ENCODE measurements around the gene RAB4A.
A peak's percentile ranks its signal among the peaks of the same experiment; 100 is the strongest.
"Not testable (repeated sequence)": the region's sequence is repeated elsewhere in the genome, so short reads cannot be mapped to it uniquely, and the experiment has no call there.

RAB4A gene

DNA sequence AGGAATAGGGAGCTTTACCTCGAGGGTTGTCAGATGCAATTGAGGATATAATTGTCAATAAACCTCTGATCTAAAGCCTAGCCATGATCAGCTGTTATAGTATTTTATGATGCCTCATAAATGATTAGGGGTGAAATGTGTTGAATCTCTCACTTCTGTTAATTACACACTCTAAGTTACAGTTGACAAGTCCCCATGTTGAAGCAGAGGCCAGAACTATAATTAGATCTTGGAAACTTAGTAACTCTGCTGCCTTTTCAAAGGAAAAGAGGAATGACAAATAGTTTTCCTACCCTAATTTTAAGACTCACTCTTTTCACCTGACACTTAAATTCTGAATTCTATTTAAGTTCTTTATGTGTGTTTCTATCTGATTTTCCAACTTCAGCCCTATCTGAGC, 38.2 kb downstream of the RAB4A start:
- no peak for DNase-seq (ENCODE audit: low spot score in 2 of 2)
- H3K9me3 Mint-ChIP-seq, result no peaks in the 10 kb centered on the region
- no peak overlapping the region for H3K4me3 Mint-ChIP-seq
- peaks cover 8% of the 10 kb centered on the region for H3K36me3 Mint-ChIP-seq
- H3K27me3 Mint-ChIP-seq, result no peaks in the 10 kb centered on the region
- no peak overlapping the region for H3K27ac Mint-ChIP-seq
- ATAC-seq (ENCODE audit: low read depth), result no peak
- no peaks in the 10 kb centered on the region for H3K4me1 Mint-ChIP-seq

DNA sequence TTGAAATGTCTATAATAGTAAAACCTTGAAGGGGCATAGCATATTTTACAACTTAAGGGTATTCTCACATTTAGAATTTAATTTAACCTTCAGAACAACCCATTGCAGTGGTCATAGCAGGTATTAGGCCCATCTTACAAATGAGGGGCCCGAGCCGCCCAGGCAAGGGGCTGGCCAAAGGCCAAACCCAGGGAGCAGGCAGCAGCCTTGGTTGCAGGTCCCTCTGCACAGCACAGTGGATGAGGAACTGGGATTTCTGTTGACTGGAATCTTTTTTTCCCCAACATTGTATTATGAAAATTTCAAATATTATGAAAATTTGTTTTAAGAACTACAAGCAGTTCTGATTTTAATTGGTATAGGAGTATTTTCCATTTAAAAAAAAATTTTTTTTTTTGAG, 38.8 kb downstream of the RAB4A start:
- Mint-ChIP-seq H3K9me3 (no peaks in the 10 kb centered on the region), H3K4me3 (no peak overlapping the region), H3K4me1 (no peaks in the 10 kb centered on the region), H3K36me3 (peaks cover 5% of the 10 kb centered on the region), H3K27ac (no peak overlapping the region), H3K27me3 (no peaks in the 10 kb centered on the region)
- DNase-seq (ENCODE audit: low spot score in 2 of 2) (no peak), ATAC-seq (ENCODE audit: low read depth) (no peak)

DNA sequence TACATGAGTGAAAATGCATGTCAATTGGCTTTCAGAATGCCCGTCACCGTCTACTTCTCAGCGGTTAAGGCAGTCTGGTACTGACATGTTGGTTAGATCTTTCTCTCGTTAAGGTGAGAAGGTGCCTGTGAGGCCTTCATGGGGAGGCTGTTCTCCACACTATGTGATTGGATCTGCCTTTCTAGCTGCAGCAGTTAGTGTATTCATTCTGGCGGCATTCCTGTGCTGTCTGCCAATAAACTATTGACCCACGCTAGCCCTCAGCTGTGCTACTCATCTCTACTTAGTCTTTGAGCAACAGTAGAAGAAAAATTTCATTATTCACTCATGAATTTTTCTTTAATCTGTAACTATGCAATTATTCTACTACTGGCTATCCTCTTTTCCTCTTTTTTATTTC, 39.9 kb downstream of the RAB4A start:
- no peaks in the 10 kb centered on the region for H3K4me1 Mint-ChIP-seq
- no peak overlapping the region for H3K27ac Mint-ChIP-seq
- H3K36me3 Mint-ChIP-seq, result peaks cover 5% of the 10 kb centered on the region
- no peaks in the 10 kb centered on the region for H3K27me3 Mint-ChIP-seq
- DNase-seq (ENCODE audit: low spot score in 2 of 2) (no peak), ATAC-seq (ENCODE audit: low read depth) (no peak)
- H3K9me3 Mint-ChIP-seq, result no peaks in the 10 kb centered on the region
- H3K4me3 Mint-ChIP-seq, result no peak overlapping the region

DNA sequence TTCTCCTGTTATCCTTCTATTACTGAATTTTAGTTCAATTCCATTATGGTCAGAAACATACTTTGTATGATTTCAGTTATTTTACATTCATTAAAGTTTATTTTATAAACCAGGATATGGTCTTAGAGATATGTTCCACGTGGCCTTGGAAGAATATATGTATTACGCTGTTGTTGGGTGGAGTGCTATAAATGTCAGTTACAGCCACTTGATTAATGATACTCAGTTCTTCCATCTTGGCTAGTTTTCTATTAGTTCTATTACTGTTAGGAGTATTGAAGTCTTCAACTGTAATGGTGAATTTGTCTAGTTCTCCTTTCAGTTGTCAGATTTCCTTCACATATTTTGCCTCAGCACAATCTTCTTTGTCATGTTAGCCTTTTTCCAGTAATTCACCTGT, 45.3 kb downstream of the RAB4A start:
- Mint-ChIP-seq H3K27ac (no peak overlapping the region), H3K9me3 (no peaks in the 10 kb centered on the region), H3K4me3 (no peak overlapping the region), H3K36me3 (peaks cover 6% of the 10 kb centered on the region), H3K27me3 (no peaks in the 10 kb centered on the region), H3K4me1 (no peaks in the 10 kb centered on the region)
- ATAC-seq (ENCODE audit: low read depth), result no peak
- DNase-seq (ENCODE audit: low spot score in 2 of 2), result no peak

DNA sequence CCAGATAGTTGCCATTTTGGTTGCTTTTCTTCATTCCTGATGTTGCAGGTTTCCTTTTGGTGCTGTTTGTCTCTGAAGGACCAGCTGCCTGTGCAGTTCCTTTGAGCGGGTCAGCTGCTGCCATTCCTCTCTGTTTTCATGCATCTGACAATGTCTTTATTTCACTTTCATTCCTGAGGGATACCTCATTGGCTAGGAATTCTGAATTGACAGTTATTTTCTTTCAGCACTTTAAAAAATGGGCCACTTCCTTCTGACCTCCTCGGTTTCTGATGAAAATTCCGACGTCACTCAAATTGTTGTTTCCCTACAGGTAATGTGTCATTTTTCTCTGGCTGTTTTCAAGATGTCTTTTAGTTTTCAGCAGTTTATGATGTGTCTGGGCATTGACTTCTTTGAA, 47.1 kb downstream of the RAB4A start:
- Mint-ChIP-seq H3K4me3 (no peak overlapping the region), H3K4me1 (no peaks in the 10 kb centered on the region), H3K9me3 (no peaks in the 10 kb centered on the region), H3K36me3 (peaks cover 4% of the 10 kb centered on the region), H3K27ac (no peak overlapping the region), H3K27me3 (no peaks in the 10 kb centered on the region)
- DNase-seq (ENCODE audit: low spot score in 2 of 2) (no peak), ATAC-seq (ENCODE audit: low read depth) (no peak)

DNA sequence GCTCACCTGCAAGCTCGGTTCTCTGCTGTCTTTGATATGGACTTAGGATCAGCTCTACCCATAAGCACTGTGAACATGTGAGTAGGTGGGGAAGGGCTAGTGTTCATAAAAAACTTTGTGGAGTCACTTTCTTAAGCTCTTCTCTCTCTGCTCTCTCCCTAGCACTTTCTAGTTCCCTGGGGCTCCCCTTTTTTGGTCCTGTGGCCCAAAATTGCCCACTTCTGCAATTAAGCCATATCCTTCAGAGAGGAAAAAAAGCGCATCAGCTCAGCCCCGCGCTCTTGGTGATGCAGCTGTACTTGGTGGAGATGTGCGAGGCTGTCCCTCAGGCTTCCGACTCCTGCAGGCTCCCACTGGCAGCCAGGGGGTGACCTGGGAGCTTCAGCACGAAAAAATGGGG, 48.6 kb downstream of the RAB4A start:
- Mint-ChIP-seq H3K4me1 (no peaks in the 10 kb centered on the region), H3K4me3 (no peak overlapping the region), H3K27ac (no peak overlapping the region), H3K36me3 (peaks cover 9% of the 10 kb centered on the region), H3K27me3 (no peaks in the 10 kb centered on the region), H3K9me3 (no peaks in the 10 kb centered on the region)
- no peak for ATAC-seq (ENCODE audit: low read depth)
- DNase-seq (ENCODE audit: low spot score in 2 of 2), result no peak

DNA sequence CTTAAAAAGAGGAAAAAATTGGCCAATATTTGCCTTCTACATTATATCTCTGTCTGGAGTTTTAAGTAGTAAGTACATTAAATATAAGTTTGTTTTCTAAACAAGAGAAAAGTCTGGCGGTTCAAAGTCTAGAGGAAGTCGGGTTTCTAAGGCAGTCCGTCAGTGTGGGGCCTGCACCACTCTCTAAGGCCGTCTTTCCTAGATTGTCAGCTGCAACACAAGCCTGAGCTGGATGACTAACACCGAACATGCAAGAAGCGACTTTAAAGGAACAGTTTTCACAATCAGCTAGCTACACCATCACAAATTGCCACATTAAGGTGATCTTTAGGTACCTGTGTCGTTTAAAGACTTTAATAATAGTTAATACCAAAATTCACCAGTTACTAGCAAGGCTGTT, 52.3 kb downstream of the RAB4A start:
- DNase-seq (ENCODE audit: low spot score in 2 of 2), result no peak
- ATAC-seq (ENCODE audit: low read depth), result no peak
- H3K27me3 Mint-ChIP-seq, result no peaks in the 10 kb centered on the region
- H3K4me1 Mint-ChIP-seq, result peaks cover 8% of the 10 kb centered on the region
- peak overlapping the region; percentile 14 for H3K27ac Mint-ChIP-seq
- peaks cover 19% of the 10 kb centered on the region for H3K36me3 Mint-ChIP-seq
- H3K4me3 Mint-ChIP-seq, result no peak overlapping the region
- no peaks in the 10 kb centered on the region for H3K9me3 Mint-ChIP-seq

DNA sequence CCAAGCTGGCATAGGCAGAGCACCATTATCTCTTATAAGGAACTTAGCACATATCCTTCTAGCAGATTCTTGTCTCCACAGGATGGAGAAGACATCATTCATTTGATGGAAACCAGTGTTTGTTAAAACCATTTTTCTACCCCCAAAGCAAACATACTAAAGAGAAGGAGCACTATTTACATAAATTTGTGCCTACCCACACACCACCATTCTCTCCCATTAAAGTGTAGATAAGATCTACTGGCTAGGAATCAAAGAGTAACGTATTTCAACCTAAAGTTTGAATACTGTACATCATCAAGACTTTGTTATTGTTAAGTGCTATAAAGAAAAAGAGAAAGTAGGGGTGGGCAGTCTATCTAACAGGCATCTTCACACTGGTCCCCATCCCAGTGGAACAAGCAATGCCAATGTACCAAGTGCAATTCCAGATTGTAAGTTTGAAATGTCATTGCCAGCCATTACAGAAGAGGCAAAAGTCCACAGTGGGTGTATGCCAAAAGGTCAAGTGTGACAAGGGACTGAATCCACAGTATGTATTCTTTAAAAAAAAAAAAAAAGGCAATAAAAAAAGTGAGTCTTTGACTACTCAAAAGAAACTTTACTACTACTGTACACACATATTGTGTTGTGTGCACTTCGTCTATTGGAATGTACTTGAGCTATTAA, 53.1 kb downstream of the RAB4A start:
- peaks cover 19% of the 10 kb centered on the region for H3K36me3 Mint-ChIP-seq
- peak overlapping the region; percentile 14 for H3K27ac Mint-ChIP-seq
- H3K27me3 Mint-ChIP-seq, result no peaks in the 10 kb centered on the region
- H3K4me1 Mint-ChIP-seq, result peaks cover 12% of the 10 kb centered on the region
- no peaks in the 10 kb centered on the region for H3K9me3 Mint-ChIP-seq
- ATAC-seq (ENCODE audit: low read depth), result no peak
- DNase-seq (ENCODE audit: low spot score in 2 of 2), result no peak
- no peak overlapping the region for H3K4me3 Mint-ChIP-seq

DNA sequence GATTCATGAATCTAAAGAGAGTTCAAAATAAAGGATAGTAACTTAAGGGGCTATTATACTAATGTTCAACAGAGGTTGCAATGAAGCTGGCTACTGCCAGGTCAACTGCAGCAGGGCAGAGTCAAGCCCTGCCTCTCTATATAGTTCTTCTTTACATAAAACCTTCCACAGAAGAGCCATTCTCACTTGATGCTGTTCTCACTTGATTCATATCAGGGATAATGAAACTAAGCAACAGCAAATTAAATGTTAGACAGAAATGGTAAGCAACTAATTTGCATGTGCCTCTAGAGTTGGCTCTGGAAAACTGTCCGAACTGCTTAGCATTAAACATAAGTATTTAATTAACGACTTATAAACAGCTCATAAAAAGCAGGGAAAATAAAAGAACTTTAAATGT, 54.5 kb downstream of the RAB4A start:
- Mint-ChIP-seq H3K36me3 (peaks cover 15% of the 10 kb centered on the region), H3K4me3 (no peak overlapping the region), H3K27me3 (no peaks in the 10 kb centered on the region), H3K9me3 (no peaks in the 10 kb centered on the region), H3K4me1 (peaks cover 13% of the 10 kb centered on the region), H3K27ac (peak overlapping the region; percentile 78)
- ATAC-seq (ENCODE audit: low read depth), result no peak
- no peak for DNase-seq (ENCODE audit: low spot score in 2 of 2)

DNA sequence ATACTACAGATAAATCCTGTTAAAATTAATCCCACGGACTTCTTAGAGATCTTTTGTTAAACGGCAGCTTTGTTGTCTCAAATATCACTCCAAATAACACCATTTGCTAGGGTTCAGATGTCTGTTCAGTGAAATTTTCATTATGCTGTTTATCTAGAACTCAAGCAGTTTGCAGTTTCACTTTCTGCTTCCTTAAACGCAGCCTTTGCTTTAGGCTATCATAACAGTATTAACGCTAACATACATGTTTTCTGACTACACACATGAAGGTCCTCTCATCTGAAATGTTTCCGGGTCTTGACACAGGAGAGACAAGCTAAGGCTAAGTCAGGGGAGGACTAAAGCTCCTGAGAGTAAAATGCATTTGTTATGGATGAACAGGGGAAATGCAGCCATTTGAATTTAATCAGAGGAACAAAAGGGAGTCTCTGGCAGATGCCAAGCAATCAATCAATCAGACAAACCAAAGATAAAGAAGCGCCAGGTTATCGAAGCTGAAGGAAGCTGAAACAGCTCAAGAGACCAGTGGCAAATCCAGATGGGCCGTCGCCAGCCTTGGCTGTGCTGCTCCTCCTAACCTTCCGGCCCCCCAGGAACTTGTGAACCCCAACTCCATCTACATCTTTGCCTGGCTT, 55.1 kb downstream of the RAB4A start:
- no peak overlapping the region for H3K4me3 Mint-ChIP-seq
- no peak for DNase-seq (ENCODE audit: low spot score in 2 of 2)

DNA sequence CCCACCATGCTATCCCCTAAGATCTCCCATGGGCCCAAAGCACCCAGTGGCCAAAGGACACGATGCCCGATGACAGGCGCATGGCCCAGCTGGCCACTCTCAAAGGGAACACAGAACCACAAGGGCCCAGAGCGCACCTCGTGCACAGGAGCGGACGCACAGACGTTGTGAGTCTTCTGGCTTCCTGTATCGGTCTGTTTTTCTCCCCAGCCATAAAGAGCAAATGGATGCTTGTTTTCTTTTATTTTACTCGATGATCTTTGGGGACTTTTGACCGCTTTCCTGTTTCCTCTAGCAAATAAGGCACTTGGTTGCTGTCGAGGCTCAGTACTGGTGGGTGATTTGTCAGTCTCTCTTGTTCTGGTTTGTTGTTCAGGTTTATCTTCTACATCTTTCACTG, 55.7 kb downstream of the RAB4A start:
- no peak for ATAC-seq (ENCODE audit: low read depth)
- no peaks in the 10 kb centered on the region for H3K9me3 Mint-ChIP-seq
- H3K27me3 Mint-ChIP-seq, result no peaks in the 10 kb centered on the region
- H3K27ac Mint-ChIP-seq, result peak overlapping the region; percentile 78
- H3K4me1 Mint-ChIP-seq, result peaks cover 13% of the 10 kb centered on the region
- H3K4me3 Mint-ChIP-seq, result no peak overlapping the region
- no peak for DNase-seq (ENCODE audit: low spot score in 2 of 2)
- peaks cover 15% of the 10 kb centered on the region for H3K36me3 Mint-ChIP-seq

More for the DNA sequence above, 55.1 kb downstream of the RAB4A start:
- H3K36me3 Mint-ChIP-seq, result peaks cover 15% of the 10 kb centered on the region
- peak overlapping the region; percentile 78 for H3K27ac Mint-ChIP-seq
- peaks cover 13% of the 10 kb centered on the region for H3K4me1 Mint-ChIP-seq
- no peak for ATAC-seq (ENCODE audit: low read depth)
- H3K27me3 Mint-ChIP-seq, result no peaks in the 10 kb centered on the region
- H3K9me3 Mint-ChIP-seq, result no peaks in the 10 kb centered on the region

DNA sequence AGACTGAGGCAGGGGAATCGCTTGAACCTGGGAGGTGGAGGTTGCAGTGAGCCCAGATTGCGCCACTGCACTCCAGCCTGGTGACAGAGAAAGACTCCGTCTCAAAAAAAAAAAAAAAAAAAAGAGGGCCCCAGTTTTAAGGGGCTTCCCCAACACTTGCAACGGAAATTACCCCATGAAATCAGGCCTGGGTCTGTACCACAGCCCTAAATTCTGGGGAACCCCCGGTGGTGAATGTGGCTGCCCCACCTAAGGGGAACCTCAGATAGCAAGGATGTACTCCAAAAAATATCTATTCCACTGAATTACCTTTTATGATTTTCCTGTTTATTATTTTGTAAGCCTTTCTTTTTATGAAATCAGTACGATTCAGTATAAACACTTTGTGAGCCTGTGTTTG, 56.9 kb downstream of the RAB4A start:
- H3K27ac Mint-ChIP-seq, result peak overlapping the region; percentile 36
- H3K27me3 Mint-ChIP-seq, H3K4me3 Mint-ChIP-seq, H3K9me3 Mint-ChIP-seq: not testable (repeated sequence)
- H3K36me3 Mint-ChIP-seq, result peaks cover 15% of the 10 kb centered on the region
- ATAC-seq (ENCODE audit: low read depth) (peak; percentile 92), DNase-seq (ENCODE audit: low spot score in 2 of 2) (peak in 1 of 2 donors; percentile 11)
- peaks cover 13% of the 10 kb centered on the region for H3K4me1 Mint-ChIP-seq

DNA sequence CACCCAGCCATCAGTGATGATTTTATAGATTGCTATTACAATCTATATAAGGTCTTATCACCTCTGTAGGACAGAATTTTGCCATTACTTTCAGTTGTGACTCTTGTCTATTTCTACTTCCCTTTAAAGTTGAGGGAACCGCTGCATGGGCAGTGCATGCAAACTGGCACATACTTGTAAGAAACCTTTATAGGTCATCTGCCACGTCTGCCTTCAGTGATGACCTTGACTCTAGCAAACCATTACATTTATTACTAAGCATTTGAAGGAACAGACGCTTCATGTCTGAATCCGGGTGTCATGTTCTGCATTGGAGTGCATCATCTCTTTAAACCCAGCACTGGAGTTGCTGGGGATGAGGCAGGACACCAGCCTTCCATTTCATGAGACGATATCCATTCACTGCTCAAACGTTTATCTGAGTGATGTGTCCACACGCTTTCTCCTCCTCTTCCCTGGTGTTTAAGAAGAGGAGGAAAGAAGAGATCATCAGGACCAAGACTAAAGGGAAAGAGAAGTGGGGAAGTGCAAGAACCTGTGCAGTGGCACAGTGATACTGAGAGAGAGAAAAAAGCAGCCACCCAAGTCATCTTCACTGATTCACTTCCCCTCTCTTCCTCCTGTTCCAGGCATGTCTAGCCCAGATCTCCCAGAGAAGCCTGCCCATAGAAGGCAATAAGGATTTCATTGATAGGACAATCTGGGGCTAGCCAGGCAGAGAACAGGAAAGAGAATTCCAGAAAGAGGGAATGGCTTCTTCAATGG, 57.9 kb downstream of the RAB4A start:
- Mint-ChIP-seq H3K4me1 (peaks cover 13% of the 10 kb centered on the region), H3K27me3 (no peaks in the 10 kb centered on the region), H3K36me3 (peaks cover 14% of the 10 kb centered on the region), H3K9me3 (no peaks in the 10 kb centered on the region), H3K4me3 (no peak overlapping the region), H3K27ac (peak overlapping the region; percentile 14)
- ATAC-seq (ENCODE audit: low read depth) (no peak), DNase-seq (ENCODE audit: low spot score in 2 of 2) (no peak)

DNA sequence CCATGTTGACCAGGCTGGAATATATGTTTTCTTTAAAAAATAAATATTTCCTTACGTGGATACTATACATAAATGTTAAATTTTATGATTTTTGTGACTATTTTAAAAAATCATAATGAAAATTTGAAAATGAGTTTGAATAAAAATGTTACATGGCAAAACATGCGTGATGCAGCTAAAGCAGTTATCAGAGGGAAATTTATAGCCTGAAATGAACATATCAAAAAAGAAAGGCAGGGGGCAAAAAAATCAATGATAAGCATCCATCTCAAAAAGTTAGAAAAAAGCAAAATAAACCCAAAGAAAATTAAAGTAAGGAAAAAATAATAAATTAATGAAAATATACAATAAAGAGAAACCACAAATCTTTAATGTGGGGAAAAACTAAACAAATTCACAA, 63.4 kb downstream of the RAB4A start:
- H3K27ac Mint-ChIP-seq, result no peak overlapping the region
- H3K9me3 Mint-ChIP-seq, result peaks cover 3% of the 10 kb centered on the region
- no peaks in the 10 kb centered on the region for H3K27me3 Mint-ChIP-seq
- no peak for DNase-seq (ENCODE audit: low spot score in 2 of 2)
- H3K4me1 Mint-ChIP-seq, result peaks cover 16% of the 10 kb centered on the region
- H3K36me3 Mint-ChIP-seq, result peaks cover 8% of the 10 kb centered on the region
- no peak overlapping the region for H3K4me3 Mint-ChIP-seq
- ATAC-seq (ENCODE audit: low read depth), result no peak
